Neural cell (in vitro differentiated cells): ENCODE data around the gene ABHD2. TPM values are rescaled to one million over a fixed set of nuclear protein-coding genes. Genes with fewer than 3 reads are reported as not detected.
A peak's percentile ranks its signal among the peaks of the same experiment; 100 is the strongest.

Experiments
- H2AFZ ChIP-seq: fragments of 200-600, 300-800 bp; sonication (generic), shearing (Covaris generic); 2 replicates; pipeline ENCODE4 v1.6.0; 2014; ENCODE audit warnings: low read depth, mild to moderate bottlenecking, antibody characterized with exemption, low read length, moderate library complexity
- H3F3A ChIP-seq: fragments of 200-600 bp; shearing (Covaris generic); 2 replicates; pipeline ENCODE4 v1.6.1; 2016; ENCODE audit warnings: mild to moderate bottlenecking, moderate library complexity, mixed read lengths, antibody characterized with exemption, low read length; ENCODE audit not compliant: insufficient read depth, poor library complexity, severe bottlenecking
- H3K27ac ChIP-seq: fragments of 200-600, 300-800 bp; sonication (generic), shearing (Covaris generic); 2 replicates; pipeline ENCODE4 v1.5.1; 2014; ENCODE audit warnings: mild to moderate bottlenecking, low read length, moderate library complexity
- H3K27me3 ChIP-seq: fragments of 300-800, 200-600 bp; sonication (generic), shearing (Covaris generic); 2 replicates; pipeline ENCODE4 v1.6.0; 2014; ENCODE audit warnings: mild to moderate bottlenecking, low read depth, low read length, moderate library complexity; ENCODE audit not compliant: insufficient read depth
- H3K36me3 ChIP-seq: fragments of 300-800, 200-600 bp; sonication (generic), shearing (Covaris generic); 2 replicates; pipeline ENCODE4 v1.5.1; 2014; ENCODE audit warnings: mild to moderate bottlenecking, antibody characterized with exemption, low read length, moderate library complexity; ENCODE audit not compliant: insufficient read depth
- H3K4me2 ChIP-seq: fragments of 300-800, 200-600 bp; sonication (generic), shearing (Covaris generic); 2 replicates; pipeline ENCODE4 v1.6.0; 2014; ENCODE audit warnings: mild to moderate bottlenecking, low read length
- H3K4me3 ChIP-seq: fragments of 300-800, 200-600 bp; sonication (generic), shearing (Covaris generic); 2 replicates; pipeline ENCODE4 v1.5.1; 2014; ENCODE audit warnings: mild to moderate bottlenecking, low read length, moderate library complexity
- H3K79me2 ChIP-seq: fragments of 200-600 bp; shearing (Covaris generic); replicated peaks from 2 replicates; pipeline ENCODE4 v1.6.0; 2014; ENCODE audit warnings: mild to moderate bottlenecking, low read length, moderate library complexity; ENCODE audit not compliant: insufficient read depth
- H3K9ac ChIP-seq: fragments of 300-800, 200-600 bp; sonication (generic), shearing (Covaris generic); 2 replicates; pipeline ENCODE4 v1.6.1; 2016; ENCODE audit warnings: mild to moderate bottlenecking, low read length, mixed read lengths
- H3K9me2 ChIP-seq: fragments of 200-600 bp; shearing (Covaris generic); 2 replicates; pipeline ENCODE4 v1.6.1; 2016; ENCODE audit warnings: mild to moderate bottlenecking, low read length, mixed read lengths; ENCODE audit not compliant: insufficient read depth
- H3K9me3 ChIP-seq: fragments of 200-600, 300-800 bp; sonication (generic), shearing (Covaris generic); 2 replicates; pipeline ENCODE4 v1.6.1; 2016; ENCODE audit warnings: mild to moderate bottlenecking, mixed run types, low read length, moderate library complexity, mixed read lengths
- H4K20me1 ChIP-seq: fragments of 200-600 bp; shearing (Covaris generic); 2 replicates; pipeline ENCODE4 v1.6.1; 2016; ENCODE audit warnings: mild to moderate bottlenecking, mixed run types; ENCODE audit not compliant: insufficient read depth
- CTCF ChIP-seq: fragments of 450-650 bp; IDR thresholded peaks from 2 replicates; pipeline ENCODE4 v1.5.1; 2014; ENCODE audit warnings: antibody characterized with exemption, mild to moderate bottlenecking, moderate library complexity; ENCODE audit not compliant: poor library complexity, severe bottlenecking
- EP300 ChIP-seq: fragments of 450-650 bp; conservative IDR thresholded peaks from 2 replicates; pipeline ENCODE4 v1.6.1; 2014; ENCODE audit warnings: antibody characterized with exemption, mild to moderate bottlenecking, moderate library complexity; ENCODE audit not compliant: poor library complexity, severe bottlenecking
- EZH2 ChIP-seq: fragments of 200-600, 300-800 bp; shearing (Covaris generic), sonication (generic); IDR thresholded peaks from 2 replicates; pipeline ENCODE4 v1.6.1; 2014; ENCODE audit warnings: antibody characterized with exemption, low read length, borderline replicate concordance, mild to moderate bottlenecking; ENCODE audit not compliant: insufficient read depth, poor library complexity, severe bottlenecking
- MXI1 ChIP-seq: fragments of 450-650 bp; conservative IDR thresholded peaks from 2 replicates; pipeline ENCODE4 v1.6.1; 2014; ENCODE audit warnings: antibody characterized with exemption, mild to moderate bottlenecking; ENCODE audit not compliant: poor library complexity, severe bottlenecking
- POLR2AphosphoS5 ChIP-seq: IDR thresholded peaks from 2 replicates; pipeline ENCODE4 v1.6.1; 2012
- RAD21 ChIP-seq: fragments of 450-650 bp; conservative IDR thresholded peaks from 2 replicates; pipeline ENCODE4 v1.6.1; 2014; ENCODE audit warnings: antibody characterized with exemption, mild to moderate bottlenecking, moderate library complexity
- REST ChIP-seq: IDR thresholded peaks from 2 replicates; pipeline ENCODE4 v1.6.1; 2012; ENCODE audit warnings: borderline replicate concordance
- SMC3 ChIP-seq: fragments of 450-650 bp; conservative IDR thresholded peaks from 2 replicates; pipeline ENCODE4 v1.6.1; 2014; ENCODE audit warnings: antibody characterized with exemption, mild to moderate bottlenecking, moderate library complexity; ENCODE audit not compliant: poor library complexity
- TAF1 ChIP-seq: IDR thresholded peaks from 2 replicates; pipeline ENCODE4 v1.6.1; 2012; ENCODE audit warnings: low read depth
- polyA plus RNA-seq: library from polyadenylated mRNA; depleted of rRNA; stranded (reverse); fragments of >200 nt; gene quantifications from 2 replicates; pipeline ENCODE4 v1.2.3, GENCODE V29; 2014

Gene ABHD2
- polyA plus RNA-seq, 1 donor from 2014 or later = 19.0 TPM

GRCh38 chr15:89091627-89092220 lies 3.5 kb downstream of the ABHD2 start:
- no peaks in the 10 kb centered on the region for H4K20me1 ChIP-seq
- H3K9ac ChIP-seq = no peak overlapping the region
- no peaks in the 10 kb centered on the region for H3K27me3 ChIP-seq
- no peaks in the 10 kb centered on the region for H3K9me3 ChIP-seq
- no peak for TF ChIP-seq REST
- no peak for TF ChIP-seq SMC3
- TF ChIP-seq POLR2AphosphoS5 = no peak
- no peak for TF ChIP-seq EP300
- TF ChIP-seq TAF1 = no peak
- no peak for TF ChIP-seq RAD21
- peak overlapping the region; percentile 51 for H3K4me3 ChIP-seq
- H3K9me2 ChIP-seq = no peaks in the 10 kb centered on the region
- H3K4me2 ChIP-seq = peak overlapping the region; percentile 7
- H3K36me3 ChIP-seq = no peaks in the 10 kb centered on the region
- H2AFZ ChIP-seq = no peak overlapping the region
- H3F3A ChIP-seq = no peaks in the 10 kb centered on the region
- H3K27ac ChIP-seq = no peak overlapping the region
- peaks cover 49% of the 10 kb centered on the region for H3K79me2 ChIP-seq

- Histone ChIP-seq H3K9me2 (no peaks in the 10 kb centered on the region), H3K27ac (no peak overlapping the region), H3K36me3 (no peaks in the 10 kb centered on the region), H3F3A (no peaks in the 10 kb centered on the region), H4K20me1 (no peaks in the 10 kb centered on the region), H3K9ac (no peak overlapping the region), H3K27me3 (no peaks in the 10 kb centered on the region), H3K4me2 (no peak overlapping the region), H3K4me3 (no peak overlapping the region), H3K79me2 (peaks cover 54% of the 10 kb centered on the region), H2AFZ (no peak overlapping the region), H3K9me3 (no peaks in the 10 kb centered on the region)
- TF ChIP-seq SMC3 (no peak), RAD21 (no peak), TAF1 (no peak), EP300 (no peak), EZH2 (no peak), POLR2AphosphoS5 (no peak), MXI1 (no peak), CTCF (no peak), REST (no peak)
These were observed 5.3 kb downstream of the ABHD2 start for GRCh38 chr15:89093509-89093908.
